ENCODE data around the gene STH.

DNA sequence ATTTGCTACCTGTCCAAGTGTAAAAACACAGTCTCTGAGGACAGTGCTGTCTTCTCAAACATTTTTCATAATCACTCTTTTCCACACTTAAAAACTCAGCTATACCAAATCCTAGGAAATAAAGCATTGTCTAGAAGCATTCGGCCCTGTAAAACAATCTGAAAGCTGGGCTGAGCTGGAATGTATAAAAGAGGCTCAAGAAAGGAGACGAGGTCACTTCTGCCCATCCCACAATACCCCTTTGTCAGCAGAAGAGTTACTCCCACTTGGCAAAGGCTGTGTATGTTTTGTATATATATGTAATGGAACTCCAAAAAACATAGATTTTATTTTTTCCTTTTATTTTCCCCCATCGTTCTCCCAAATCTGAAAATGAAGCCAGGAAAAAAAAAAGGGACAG is 43.9 kb downstream of the STH start:
- TF ChIP-seq, protein P1, sequence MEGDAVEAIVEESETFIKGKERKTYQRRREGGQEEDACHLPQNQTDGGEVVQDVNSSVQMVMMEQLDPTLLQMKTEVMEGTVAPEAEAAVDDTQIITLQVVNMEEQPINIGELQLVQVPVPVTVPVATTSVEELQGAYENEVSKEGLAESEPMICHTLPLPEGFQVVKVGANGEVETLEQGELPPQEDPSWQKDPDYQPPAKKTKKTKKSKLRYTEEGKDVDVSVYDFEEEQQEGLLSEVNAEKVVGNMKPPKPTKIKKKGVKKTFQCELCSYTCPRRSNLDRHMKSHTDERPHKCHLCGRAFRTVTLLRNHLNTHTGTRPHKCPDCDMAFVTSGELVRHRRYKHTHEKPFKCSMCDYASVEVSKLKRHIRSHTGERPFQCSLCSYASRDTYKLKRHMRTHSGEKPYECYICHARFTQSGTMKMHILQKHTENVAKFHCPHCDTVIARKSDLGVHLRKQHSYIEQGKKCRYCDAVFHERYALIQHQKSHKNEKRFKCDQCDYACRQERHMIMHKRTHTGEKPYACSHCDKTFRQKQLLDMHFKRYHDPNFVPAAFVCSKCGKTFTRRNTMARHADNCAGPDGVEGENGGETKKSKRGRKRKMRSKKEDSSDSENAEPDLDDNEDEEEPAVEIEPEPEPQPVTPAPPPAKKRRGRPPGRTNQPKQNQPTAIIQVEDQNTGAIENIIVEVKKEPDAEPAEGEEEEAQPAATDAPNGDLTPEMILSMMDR (conservative IDR thresholded peaks at IDR 0.05 in 1 of 2, IDR thresholded peaks at IDR 0.05 in 1 of 2; ENCODE audit: extremely low read depth in 1 of 2, insufficient read depth in 1 of 2, low read depth in 1 of 2, low read length in 2 of 2), result no peak
- no peak for TF ChIP-seq EZH2 (IDR thresholded peaks at IDR 0.05; ENCODE audit: borderline replicate concordance, low read length)

Measured in mammary epithelial cell (primary cell).